RPMI8226 (cell line): Measurements from ENCODE around the gene SEC24A.
A peak's percentile ranks its signal among the peaks of the same experiment; 100 is the strongest.
"Not testable (repeated sequence)": the region's sequence is repeated elsewhere in the genome, so short reads cannot be mapped to it uniquely, and the experiment has no call there.

Experiments used
- DNase-seq: peaks from one replicate; pipeline ENCODE4 v3.0.0-alpha.2; 2015

SEC24A gene

GRCh38 chr5:134648425-134649162 is at the start of gene SEC24A:
Gene SEC24A, plus strand, starts transcription at chr5:134648785. Its CDS starts 292 bp downstream, at chr5:134649077.
- DNase-seq: peak; percentile 94

- DNase-seq: not testable (repeated sequence)
Observed at GRCh38 chr5:134599820-134600219, 48.8 kb upstream of the SEC24A start.

- no peak for DNase-seq
Observed at GRCh38 chr5:134600600-134600999, 48.0 kb upstream of the SEC24A start.

- DNase-seq: no peak
Observed at GRCh38 chr5:134603059-134603458, 45.5 kb upstream of the SEC24A start.

GRCh38 chr5:134604908-134605307 is 43.7 kb upstream of the SEC24A start:
- DNase-seq: no peak

- DNase-seq: no peak
Observed at GRCh38 chr5:134606726-134607125, 41.9 kb upstream of the SEC24A start.

GRCh38 chr5:134608555-134608954 is 40.0 kb upstream of the SEC24A start:
- DNase-seq: no peak

GRCh38 chr5:134609232-134609851 is 39.2 kb upstream of the SEC24A start:
- DNase-seq: no peak

GRCh38 chr5:134610725-134611124 is 37.9 kb upstream of the SEC24A start:
- no peak for DNase-seq

- DNase-seq: no peak
Observed at GRCh38 chr5:134611515-134611914, 37.1 kb upstream of the SEC24A start.

- no peak for DNase-seq
Observed at GRCh38 chr5:134614450-134615085, 34.0 kb upstream of the SEC24A start.

- no peak for DNase-seq
Observed at GRCh38 chr5:134620634-134621033, 28.0 kb upstream of the SEC24A start.

GRCh38 chr5:134625559-134625958 is 23.0 kb upstream of the SEC24A start:
- DNase-seq: no peak

- DNase-seq: peak; percentile 57
Observed at GRCh38 chr5:134626369-134627014, 22.1 kb upstream of the SEC24A start.

GRCh38 chr5:134634227-134634626 is 14.4 kb upstream of the SEC24A start:
- no peak for DNase-seq

- not testable (repeated sequence) for DNase-seq
Observed at GRCh38 chr5:134635366-134635765, 13.2 kb upstream of the SEC24A start.

- DNase-seq: no peak
Observed at GRCh38 chr5:134637116-134637721, 11.4 kb upstream of the SEC24A start.

- DNase-seq: no peak
Observed at GRCh38 chr5:134638760-134639201, 9.8 kb upstream of the SEC24A start.

- peak; percentile 43 for DNase-seq
Observed at GRCh38 chr5:134642931-134643530, 5.6 kb upstream of the SEC24A start.

- DNase-seq: peak; percentile 59
Observed at GRCh38 chr5:134647750-134648424, 698 bp upstream of the SEC24A start.

GRCh38 chr5:134649163-134649835 is 714 bp downstream of the SEC24A start:
- DNase-seq: peak; percentile 12
